ENCODE results near the gene HYOU1.

GRCh38 chr11:118996926-118997626 is 59.9 kb downstream of the HYOU1 start:
- TF ChIP-seq BHLHE40 (IDR thresholded peaks at IDR 0.05; ENCODE audit: borderline replicate concordance) (no peak), ARNT (IDR thresholded peaks at IDR 0.05) (no peak), FOXM1 (IDR thresholded peaks at IDR 0.05; ENCODE audit: borderline replicate concordance) (no peak), FOXA1 (IDR thresholded peaks at IDR 0.05) (no peak), L3MBTL2 (conservative IDR thresholded peaks at IDR 0.05) (no peak)

Measured in HEK293T (cell line).